ENCODE measurements around the gene MVB12B.

- TF ChIP-seq CEBPB (IDR thresholded peaks at IDR 0.05; ENCODE audit: low read depth) (no peak), CTCF (IDR thresholded peaks at IDR 0.05 in 2 of 3, conservative IDR thresholded peaks at IDR 0.05 in 1 of 3; ENCODE audit: borderline replicate concordance in 1 of 3, insufficient read depth in 1 of 3, low read depth in 2 of 3, low read length in 2 of 3) (no peak)
Measured at GRCh38 chr9:126367139-126367538, 40.5 kb downstream of the MVB12B start.

All from HCT116 (cell line).